Stomach (tissue), 9 donors: ENCODE data around the gene MMP25. TPM values are rescaled to one million over a fixed set of nuclear protein-coding genes. Genes with fewer than 3 reads are reported as not detected.

ENCODE experiments used
- DNase-seq, 2 donors: peaks; one replicate each; pipeline versions ENCODE4 v3.0.0 to v3.0.0-alpha.2; 2013 to 2019
- H3K27ac ChIP-seq, 5 donors: fragments of 200-600 bp in 4 of 5; sonication (generic) in 4 of 5; one replicate each; pipeline ENCODE4 v1.5.1; 2013 to 2019; ENCODE audit warnings: mild to moderate bottlenecking in 1 of 5, moderate library complexity in 1 of 5
- H3K27me3 ChIP-seq, 3 donors: fragments of 200-600 bp; sonication (generic); one replicate each; pipeline ENCODE4 v1.5.1; 2017 to 2019; ENCODE audit warnings: mixed run types in 1 of 3
- H3K36me3 ChIP-seq, 4 donors: fragments of 200-600 bp; sonication (generic); 1 replicate in 3 of 4; 2 replicates in 1 of 4; pipeline ENCODE4 v1.5.1; 2016 to 2019
- H3K4me1 ChIP-seq, 4 donors: fragments of 200-600 bp; sonication (generic); one replicate each; pipeline ENCODE4 v1.5.1; 2016 to 2019
- H3K4me3 ChIP-seq, 4 donors: fragments of 200-600 bp; sonication (generic) in 3 of 4; one replicate each; pipeline ENCODE4 v1.5.1; 2016 to 2019; ENCODE audit warnings: mild to moderate bottlenecking in 1 of 4
- H3K9me3 ChIP-seq, 4 donors: fragments of 200-600 bp; sonication (generic); one replicate each; pipeline ENCODE4 v1.5.1; 2016 to 2019
- EP300 ChIP-seq: sonication (generic); formaldehyde crosslinking; IDR thresholded peaks from one replicate; pipeline ENCODE4 v1.6.1; 2017; ENCODE audit warnings: antibody characterized with exemption
- POLR2A ChIP-seq, 4 donors: fragments of 450-650 bp; IDR thresholded peaks; one replicate each; pipeline ENCODE4 v1.6.1; 2016; ENCODE audit warnings: antibody characterized with exemption in 4 of 4, control low read depth in 2 of 4, mild to moderate bottlenecking in 1 of 4, moderate library complexity in 1 of 4
- POLR2AphosphoS5 ChIP-seq, 3 donors: sonication (generic); formaldehyde crosslinking; IDR thresholded peaks; one replicate each; pipeline ENCODE4 v1.6.1; 2016; ENCODE audit warnings: antibody characterized with exemption in 3 of 3
- WGBS, 5 donors: extraction: QIAGEN DNeasy Blood & Tissue Kit in 3 of 5; methylation state at CpG; one replicate each; pipeline versions ENCODE4 v1.1.5 to v1.1.7; 2013 to 2018; 5-methylcytosine and 5-hydroxymethylcytosine counted together
- intact Hi-C: fragments of 100-400 bp; cut with DNase I; formaldehyde crosslinking; loops from one replicate; pipeline ENCODE4 v1.15.1; 2023; ENCODE audit warnings: low total_unique reads
- polyA plus RNA-seq, 3 donors: library from polyadenylated mRNA; stranded (reverse); fragments of 200-250 nt; gene quantifications; one replicate each; pipeline ENCODE4 v1.2.3, GENCODE V29; 2013
- total RNA-seq, 5 donors: library from RNA; depleted of rRNA; stranded (reverse); fragments of >200 nt; gene quantifications; one replicate each; pipeline versions ENCODE4 v1.1.0 to v1.2.3, GENCODE V29; 2014 to 2016
- TF ChIP-seq, protein P1 (sequence below), 7 experiments: fragments of 450-650 bp in 4 of 7; fragments of 200-600 bp in 3 of 7; sonication (generic) in 3 of 7; IDR thresholded peaks; one replicate each; pipeline ENCODE4 v1.5.1; 2016 to 2019; ENCODE audit warnings: antibody characterized with exemption in 7 of 7, control low read depth in 2 of 7, mild to moderate bottlenecking in 1 of 7
- donor health status: healthy with polysubstance abuse.
- donor health status: Bipolar disorder and iron deficiency.
- donor health status: healthy.

MMP25 gene
- total and polyA plus RNA-seq, 8 donors, result 0.48 to 2.9 (median 1.1) TPM; not detected in 3

DNA sequence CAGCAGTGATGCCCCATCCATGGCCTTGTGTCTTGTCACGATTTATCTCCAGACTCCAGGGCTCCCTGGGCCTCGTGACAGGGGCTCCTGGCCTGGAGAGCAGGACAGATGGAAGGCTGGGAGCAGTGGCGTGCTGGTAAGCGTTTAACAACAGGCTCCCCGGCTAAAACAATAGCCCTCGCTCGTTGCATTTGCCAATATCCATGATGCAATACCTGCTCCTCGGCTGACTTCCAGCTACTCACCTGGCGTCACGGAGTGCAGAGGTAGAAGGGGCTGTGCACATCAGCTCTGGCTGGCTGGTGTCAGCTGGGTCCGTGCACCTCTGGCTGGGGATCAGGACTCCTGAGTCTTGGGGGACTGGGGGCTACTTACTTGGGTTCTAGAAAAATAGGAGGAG, 8.1 kb upstream of the MMP25 start:
- Histone ChIP-seq H3K36me3 (no peaks in the 10 kb centered on the region), H3K4me3 (no peak overlapping the region), H3K27ac (peak overlapping the region in 4 of 5 donors; percentile 10 to 59 (median 30)), H3K27me3 (peaks cover 7 to 98% (median 65%) of the 10 kb centered on the region in 3 donors), H3K9me3 (no peaks in the 10 kb centered on the region), H3K4me1 (peaks cover 4 to 33% (median 28%) of the 10 kb centered on the region in 4 donors)
- no peak for TF ChIP-seq POLR2AphosphoS5 (IDR thresholded peaks at IDR 0.05)
- no peak for TF ChIP-seq POLR2A (IDR thresholded peaks at IDR 0.05)
- TF ChIP-seq, protein P1, sequence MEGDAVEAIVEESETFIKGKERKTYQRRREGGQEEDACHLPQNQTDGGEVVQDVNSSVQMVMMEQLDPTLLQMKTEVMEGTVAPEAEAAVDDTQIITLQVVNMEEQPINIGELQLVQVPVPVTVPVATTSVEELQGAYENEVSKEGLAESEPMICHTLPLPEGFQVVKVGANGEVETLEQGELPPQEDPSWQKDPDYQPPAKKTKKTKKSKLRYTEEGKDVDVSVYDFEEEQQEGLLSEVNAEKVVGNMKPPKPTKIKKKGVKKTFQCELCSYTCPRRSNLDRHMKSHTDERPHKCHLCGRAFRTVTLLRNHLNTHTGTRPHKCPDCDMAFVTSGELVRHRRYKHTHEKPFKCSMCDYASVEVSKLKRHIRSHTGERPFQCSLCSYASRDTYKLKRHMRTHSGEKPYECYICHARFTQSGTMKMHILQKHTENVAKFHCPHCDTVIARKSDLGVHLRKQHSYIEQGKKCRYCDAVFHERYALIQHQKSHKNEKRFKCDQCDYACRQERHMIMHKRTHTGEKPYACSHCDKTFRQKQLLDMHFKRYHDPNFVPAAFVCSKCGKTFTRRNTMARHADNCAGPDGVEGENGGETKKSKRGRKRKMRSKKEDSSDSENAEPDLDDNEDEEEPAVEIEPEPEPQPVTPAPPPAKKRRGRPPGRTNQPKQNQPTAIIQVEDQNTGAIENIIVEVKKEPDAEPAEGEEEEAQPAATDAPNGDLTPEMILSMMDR (IDR thresholded peaks at IDR 0.05), result no peak
- no peak for TF ChIP-seq EP300
- WGBS, 5 donors, result 13 to 35% (median 23%) methylated on average over 3 to 11 of the region's 11 CpGs
- DNase-seq, result peak; percentile 66 to 88
- intact Hi-C loops, result no loop called here

DNA sequence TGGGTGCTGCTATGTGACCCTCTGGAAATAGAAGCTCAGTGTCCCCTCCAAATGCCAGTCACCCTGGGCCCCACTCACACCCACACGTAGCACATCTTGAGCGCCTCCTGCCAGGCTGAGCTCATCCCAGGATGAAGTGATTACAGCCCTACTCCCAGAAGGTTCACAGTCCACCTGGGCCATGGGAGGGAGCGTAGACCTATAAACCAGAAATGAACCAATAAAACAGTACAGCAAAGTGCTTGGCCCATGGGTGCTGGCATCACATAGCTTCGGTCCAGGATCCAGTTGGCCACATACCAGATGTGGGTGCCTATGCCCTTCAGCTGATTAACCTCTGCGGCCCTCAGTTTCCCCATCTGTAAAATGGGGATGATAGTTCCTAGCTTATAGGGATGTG, 7.5 kb upstream of the MMP25 start:
- intact Hi-C loops, result no loop called here
- Histone ChIP-seq H3K4me1 (peaks cover 4 to 33% (median 28%) of the 10 kb centered on the region in 4 donors), H3K9me3 (no peaks in the 10 kb centered on the region), H3K36me3 (no peaks in the 10 kb centered on the region), H3K4me3 (no peak overlapping the region), H3K27ac (no peak overlapping the region), H3K27me3 (peaks cover 7 to 98% (median 66%) of the 10 kb centered on the region in 3 donors)
- TF ChIP-seq, protein P1 (IDR thresholded peaks at IDR 0.05), result no peak
- no peak for TF ChIP-seq EP300
- TF ChIP-seq POLR2A (IDR thresholded peaks at IDR 0.05), result no peak
- no peak for DNase-seq
- WGBS, 5 donors, result 81 to 89% (median 87%) methylated on average over 5 of the region's 5 CpGs

DNA sequence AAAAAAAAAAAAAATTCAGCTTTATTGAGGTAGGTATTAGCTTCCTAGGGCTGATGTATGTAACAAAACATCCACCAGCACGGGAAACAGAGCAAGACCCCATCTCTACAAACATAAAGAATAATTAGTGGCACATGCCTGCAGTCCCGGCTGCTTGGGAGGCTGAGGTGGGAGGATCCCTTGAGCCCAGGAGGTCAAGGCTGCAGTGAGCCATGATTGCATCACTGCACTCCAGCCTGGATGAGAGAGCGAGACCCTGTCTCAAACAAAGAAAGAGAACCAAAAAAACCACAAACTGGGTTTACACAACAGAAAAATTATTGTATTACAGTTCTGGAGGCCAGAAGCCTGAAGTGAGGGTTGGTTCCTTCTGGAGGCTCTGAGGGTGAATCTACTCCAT, 4.0 kb upstream of the MMP25 start:
- H3K4me3 ChIP-seq, result no peak overlapping the region
- intact Hi-C loops, result no loop called here
- H3K4me1 ChIP-seq, result peaks cover 23 to 38% (median 30%) of the 10 kb centered on the region in 4 donors
- TF ChIP-seq POLR2AphosphoS5 (IDR thresholded peaks at IDR 0.05), result no peak
- no peak for TF ChIP-seq EP300
- TF ChIP-seq POLR2A (IDR thresholded peaks at IDR 0.05), result no peak
- TF ChIP-seq, protein P1 (IDR thresholded peaks at IDR 0.05), result no peak
- H3K27ac ChIP-seq, result no peak overlapping the region
- no peak for DNase-seq
- H3K27me3 ChIP-seq, result peaks cover 18 to 98% (median 77%) of the 10 kb centered on the region in 3 donors
- H3K9me3 ChIP-seq, result no peaks in the 10 kb centered on the region
- 89 to 97% (median 95%) methylated on average over 3 of the region's 3 CpGs for WGBS, 5 donors
- H3K36me3 ChIP-seq, result no peaks in the 10 kb centered on the region

DNA sequence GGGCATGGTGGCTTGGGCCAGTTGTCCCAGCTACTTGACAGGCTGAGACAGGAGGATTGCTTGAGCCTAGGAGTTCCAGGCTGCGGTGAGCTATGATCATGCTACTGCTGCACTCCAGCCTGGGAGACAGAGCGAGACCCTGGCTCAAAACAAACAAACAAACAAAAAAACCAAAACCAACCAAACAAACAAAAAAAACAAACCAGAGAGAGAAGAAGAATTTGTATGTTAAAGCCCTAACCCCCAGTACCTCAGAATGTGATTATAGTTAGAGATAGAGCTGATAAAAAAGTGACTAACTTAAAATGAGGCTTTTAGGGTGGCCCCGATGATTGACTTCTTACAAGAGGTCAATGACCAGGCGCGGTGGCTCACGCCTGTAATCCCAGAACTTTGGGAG, 1.7 kb upstream of the MMP25 start:
- WGBS, 5 donors, result 86 to 93% (median 89%) methylated on average over 6 of the region's 6 CpGs
- peaks cover 19 to 98% (median 78%) of the 10 kb centered on the region in 3 donors for H3K27me3 ChIP-seq
- intact Hi-C loops, result no loop called here
- no peaks in the 10 kb centered on the region for H3K9me3 ChIP-seq
- TF ChIP-seq POLR2AphosphoS5 (IDR thresholded peaks at IDR 0.05) (no peak), POLR2A (IDR thresholded peaks at IDR 0.05) (no peak), EP300 (no peak)
- TF ChIP-seq, protein P1 (IDR thresholded peaks at IDR 0.05), result no peak
- peak overlapping the region in 2 of 4 donors; percentile 57 to 69 for H3K4me3 ChIP-seq
- H3K36me3 ChIP-seq, result no peaks in the 10 kb centered on the region
- H3K4me1 ChIP-seq, result peaks cover 23 to 27% (median 25%) of the 10 kb centered on the region in 4 donors
- no peak for DNase-seq
- no peak overlapping the region for H3K27ac ChIP-seq
